ENCODE results near the gene SMCO2. TPM values are rescaled to one million over a fixed set of nuclear protein-coding genes. Genes with fewer than 3 reads are reported as not detected.

SMCO2 gene
- total and polyA plus RNA-seq, 2 of the 8 experiments (the other 6 are each of a cell fraction or from before 2014, with no cell fraction given): 0.24 to 0.80 TPM

DNA sequence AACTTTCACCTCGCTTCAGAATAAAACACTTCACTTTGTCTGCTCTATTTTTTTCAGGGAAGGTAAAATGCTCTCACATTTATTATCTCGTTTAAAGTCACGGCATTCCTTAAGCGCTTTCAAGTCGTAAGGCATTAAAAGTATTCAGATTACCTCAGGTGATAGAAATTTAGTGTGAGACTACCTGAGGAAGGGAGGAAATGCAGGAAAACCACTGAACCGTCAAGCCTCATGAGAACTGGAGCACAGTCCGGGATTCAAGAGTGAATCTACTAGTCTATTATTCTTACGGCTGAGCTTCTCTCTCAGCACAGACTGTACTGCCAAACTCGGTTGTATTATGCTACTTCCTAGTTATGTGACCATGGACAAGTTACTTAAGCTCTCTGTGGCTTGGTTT, 69.1 kb downstream of the SMCO2 start:
- H3K18ac ChIP-seq (ENCODE audit: extremely low read depth, low read length): no peak overlapping the region
- no peak overlapping the region for H2BK20ac ChIP-seq (ENCODE audit: low read length)
- H3K4me2 ChIP-seq (ENCODE audit: insufficient read depth in 1 of 2, low read depth in 2 of 2, low read length in 2 of 2): no peak overlapping the region
- H3K56ac ChIP-seq (replicated peaks; ENCODE audit: insufficient read length, low read depth, low read length): no peak overlapping the region
- H3K27ac ChIP-seq (ENCODE audit: low read depth, low read length): no peak overlapping the region
- H3K4ac ChIP-seq (replicated peaks; ENCODE audit: insufficient read length, low read depth, low read length): no peak overlapping the region
- H2BK120ac ChIP-seq (replicated peaks; ENCODE audit: low read depth, low read length): no peak overlapping the region
- no peak overlapping the region for H3K14ac ChIP-seq (ENCODE audit: insufficient read length)
- no peak overlapping the region for H2AK5ac ChIP-seq (ENCODE audit: low read depth, low read length)
- no peak overlapping the region for H3K9ac ChIP-seq (replicated peaks in 1 of 4; ENCODE audit: extremely low read depth in 1 of 4, low read depth in 3 of 4, low read length in 3 of 4)
- POLR2A ChIA-PET (ENCODE audit: partially characterized antibody): no interaction called here
- no peaks in the 10 kb centered on the region for H3K36me3 ChIP-seq (ENCODE audit: control insufficient read depth in 2 of 4, insufficient read depth in 4 of 4, low read length in 3 of 4)
- H3K23me2 ChIP-seq (ENCODE audit: low read depth, low read length): no peaks in the 10 kb centered on the region
- H2AFZ ChIP-seq (ENCODE audit: low read length): 0 out of 2 replicates have a peak overlapping the region, but pooled peaks have one; percentile 28
- no peak overlapping the region for H2BK5ac ChIP-seq (ENCODE audit: low read depth, low read length)
- FAIRE-seq (no peak), DNase-seq (ENCODE audit: low read depth in 1 of 2, low spot score in 2 of 2) (no peak)
- H3K4me3 ChIP-seq (ENCODE audit: extremely low read depth in 1 of 4, insufficient read depth in 2 of 4, low read depth in 3 of 4, low read length in 4 of 4): no peak overlapping the region
- TF ChIP-seq, protein P1, sequence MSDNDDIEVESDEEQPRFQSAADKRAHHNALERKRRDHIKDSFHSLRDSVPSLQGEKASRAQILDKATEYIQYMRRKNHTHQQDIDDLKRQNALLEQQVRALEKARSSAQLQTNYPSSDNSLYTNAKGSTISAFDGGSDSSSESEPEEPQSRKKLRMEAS (IDR thresholded peaks at IDR 0.05): no peak
- TF ChIP-seq NRF1 (IDR thresholded peaks at IDR 0.05; ENCODE audit: low read depth, low read length): no peak
- no peak for TF ChIP-seq MAFK (IDR thresholded peaks at IDR 0.05; ENCODE audit: low read depth, low read length)
- TF ChIP-seq, protein P2, sequence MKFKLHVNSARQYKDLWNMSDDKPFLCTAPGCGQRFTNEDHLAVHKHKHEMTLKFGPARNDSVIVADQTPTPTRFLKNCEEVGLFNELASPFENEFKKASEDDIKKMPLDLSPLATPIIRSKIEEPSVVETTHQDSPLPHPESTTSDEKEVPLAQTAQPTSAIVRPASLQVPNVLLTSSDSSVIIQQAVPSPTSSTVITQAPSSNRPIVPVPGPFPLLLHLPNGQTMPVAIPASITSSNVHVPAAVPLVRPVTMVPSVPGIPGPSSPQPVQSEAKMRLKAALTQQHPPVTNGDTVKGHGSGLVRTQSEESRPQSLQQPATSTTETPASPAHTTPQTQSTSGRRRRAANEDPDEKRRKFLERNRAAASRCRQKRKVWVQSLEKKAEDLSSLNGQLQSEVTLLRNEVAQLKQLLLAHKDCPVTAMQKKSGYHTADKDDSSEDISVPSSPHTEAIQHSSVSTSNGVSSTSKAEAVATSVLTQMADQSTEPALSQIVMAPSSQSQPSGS (IDR thresholded peaks at IDR 0.05; ENCODE audit: low read length): no peak
- no peak for TF ChIP-seq HDAC2 (IDR thresholded peaks at IDR 0.05; ENCODE audit: borderline replicate concordance in 1 of 2, low read depth in 2 of 2, low read length in 2 of 2)
- TF ChIP-seq CHD1 (IDR thresholded peaks at IDR 0.05; ENCODE audit: low read depth, low read length): no peak
- H4K5ac ChIP-seq (ENCODE audit: insufficient read length, low read depth, low read length): no peak overlapping the region
- CTCF ChIA-PET (ENCODE audit: partially characterized antibody): interaction anchor here (0.6 kb wide), 2 partner anchors 42 to 834 kb away, joined by 4 to 5 read pairs; no protein-coding TSS in a partner anchor
- H4K8ac ChIP-seq (ENCODE audit: extremely low read depth, insufficient read depth, low read length): no peak overlapping the region
- no peaks in the 10 kb centered on the region for H3K27me3 ChIP-seq (replicated peaks in 1 of 4; ENCODE audit: control insufficient read depth in 3 of 4, extremely low read depth in 1 of 4, insufficient read depth in 3 of 4, low read length in 3 of 4)
- no peak overlapping the region for H2BK15ac ChIP-seq (ENCODE audit: low read length)
- H4K20me1 ChIP-seq (replicated peaks in 1 of 2; ENCODE audit: control insufficient read depth in 1 of 2, insufficient read depth in 2 of 2, low read length in 2 of 2): no peaks in the 10 kb centered on the region
- no peaks in the 10 kb centered on the region for H3K9me3 ChIP-seq (ENCODE audit: insufficient read depth in 2 of 2, low read depth in 1 of 2, low read length in 1 of 2)
- H3K4me1 ChIP-seq (replicated peaks in 1 of 4; ENCODE audit: control insufficient read depth in 3 of 4, insufficient read depth in 4 of 4, low read length in 3 of 4): peaks cover 0 to 1% (median 0%) of the 10 kb centered on the region in 4 experiments; a peak in 3 of 7 replicates
- H3K23ac ChIP-seq (ENCODE audit: insufficient read length): no peak overlapping the region
- H4K91ac ChIP-seq (replicated peaks; ENCODE audit: insufficient read length, low read length): no peak overlapping the region
- H3K79me1 ChIP-seq (ENCODE audit: low read depth, low read length): no peaks in the 10 kb centered on the region
- no peak overlapping the region for H2BK12ac ChIP-seq (ENCODE audit: low read depth, low read length)
- 78% methylated on average over 9 of the region's 9 CpGs; no CpG with 5 or more reads in 1 of the 2 experiments for WGBS, 2 experiments (ENCODE audit: extremely low coverage in 1 of 2, insufficient coverage in 1 of 2, insufficient read length in 1 of 2, insufficient replicate concordance in 2 of 2, low coverage in 1 of 2, low lambda C conversion rate in 2 of 2, missing lambda C conversion rate in 1 of 2)
- H3K79me2 ChIP-seq (ENCODE audit: control insufficient read depth in 1 of 2, insufficient read depth in 2 of 2, low read length in 2 of 2): no peaks in the 10 kb centered on the region

All from H1 (cell line).